HG03565 (cell line): ENCODE data around the gene PERM1.
"Not testable (repeated sequence)": the region's sequence is repeated elsewhere in the genome, so short reads cannot be mapped to it uniquely, and the experiment has no call there.

Source experiments
- ATAC-seq: cut with Tn5 transposase; IDR thresholded peaks from one replicate; pipeline ENCODE4 v1.9.1; 2021; ENCODE audit warnings: mild to moderate bottlenecking, moderate library complexity; ENCODE audit not compliant: unreplicated experiment

Gene PERM1

GRCh38 chr1:979744-980072, 2.2 kb downstream of the PERM1 start:
- ATAC-seq, result no peak

GRCh38 chr1:978835-979743, 2.8 kb downstream of the PERM1 start:
- ATAC-seq, result no peak

- no peak for ATAC-seq
Measured at GRCh38 chr1:978069-978834, 3.6 kb downstream of the PERM1 start.

GRCh38 chr1:976791-977190, 5.1 kb downstream of the PERM1 start:
- not testable (repeated sequence) for ATAC-seq

- no peak for ATAC-seq
Measured at GRCh38 chr1:975896-976683, 5.8 kb downstream of the PERM1 start.

GRCh38 chr1:975365-975764, 6.5 kb downstream of the PERM1 start:
- no peak for ATAC-seq

GRCh38 chr1:974687-975328, 7.1 kb downstream of the PERM1 start:
- ATAC-seq, result no peak

GRCh38 chr1:974293-974640, 7.6 kb downstream of the PERM1 start:
- ATAC-seq, result no peak

- no peak for ATAC-seq
Measured at GRCh38 chr1:973459-974292, 8.2 kb downstream of the PERM1 start.

- ATAC-seq, result no peak
Measured at GRCh38 chr1:972726-973458, 9.0 kb downstream of the PERM1 start.

GRCh38 chr1:971751-972506, 10.0 kb downstream of the PERM1 start:
- no peak for ATAC-seq

- ATAC-seq, result no peak
Measured at GRCh38 chr1:970973-971730, 10.7 kb downstream of the PERM1 start.

- no peak for ATAC-seq
Measured at GRCh38 chr1:970242-970972, 11.5 kb downstream of the PERM1 start.

GRCh38 chr1:969260-969855, 12.5 kb downstream of the PERM1 start:
- no peak for ATAC-seq

- ATAC-seq, result no peak
Measured at GRCh38 chr1:967466-968343, 14.2 kb downstream of the PERM1 start.

GRCh38 chr1:966704-967300, 15.1 kb downstream of the PERM1 start:
- ATAC-seq, result no peak
